HG03280 (cell line): Measurements from ENCODE around the gene GPC1.

Source experiments
- ATAC-seq: cut with Tn5 transposase; IDR thresholded peaks from one replicate; pipeline ENCODE4 v1.9.1; 2021; ENCODE audit warnings: mild to moderate bottlenecking, moderate library complexity; ENCODE audit not compliant: unreplicated experiment

The GPC1 gene

DNA sequence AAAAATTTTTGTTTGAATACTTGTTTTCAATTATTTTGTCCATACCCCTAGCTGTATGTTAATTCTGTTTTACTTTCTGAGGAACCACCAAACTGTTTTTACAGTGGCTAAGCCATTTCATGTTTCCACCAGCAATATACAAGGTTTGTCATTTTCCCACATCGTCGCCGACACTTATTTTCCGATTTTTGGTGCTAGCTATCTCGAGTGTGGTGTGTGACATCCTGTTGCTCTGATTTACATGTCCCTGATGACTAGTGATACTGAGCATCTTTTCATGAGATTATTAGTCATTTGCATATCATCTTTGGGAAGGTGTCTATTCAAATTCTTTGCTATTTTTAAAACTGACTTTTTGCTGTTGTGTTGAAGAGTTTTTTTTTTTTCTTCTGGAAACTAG, 7.2 kb upstream of the GPC1 start:
- no peak for ATAC-seq

DNA sequence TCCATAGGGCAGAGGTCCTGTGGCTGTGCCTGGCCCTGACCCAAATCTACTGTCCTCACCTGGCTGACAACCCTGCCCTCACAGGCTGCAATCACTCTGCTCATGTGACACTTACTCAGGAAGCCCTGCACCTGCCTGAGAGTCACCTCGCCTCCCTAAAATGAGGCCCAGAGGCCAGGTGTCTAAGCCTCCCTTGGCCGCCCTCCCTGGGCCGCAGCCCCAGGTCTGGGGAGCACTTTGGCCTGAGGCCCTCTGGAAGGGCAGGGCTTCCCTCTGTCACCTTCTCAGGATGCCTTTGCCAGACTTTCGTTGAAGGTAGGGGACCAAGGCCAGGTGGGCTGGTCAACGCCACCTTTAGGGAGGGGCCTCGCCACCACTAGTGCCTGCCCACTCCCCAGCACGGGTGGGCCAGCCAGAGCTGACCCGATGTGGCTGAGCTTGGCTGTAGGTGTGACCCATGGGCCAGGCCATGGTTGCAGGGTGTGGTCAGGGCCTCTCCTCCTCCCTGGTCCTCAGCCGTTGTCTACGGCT, 6.1 kb upstream of the GPC1 start:
- ATAC-seq, result no peak

DNA sequence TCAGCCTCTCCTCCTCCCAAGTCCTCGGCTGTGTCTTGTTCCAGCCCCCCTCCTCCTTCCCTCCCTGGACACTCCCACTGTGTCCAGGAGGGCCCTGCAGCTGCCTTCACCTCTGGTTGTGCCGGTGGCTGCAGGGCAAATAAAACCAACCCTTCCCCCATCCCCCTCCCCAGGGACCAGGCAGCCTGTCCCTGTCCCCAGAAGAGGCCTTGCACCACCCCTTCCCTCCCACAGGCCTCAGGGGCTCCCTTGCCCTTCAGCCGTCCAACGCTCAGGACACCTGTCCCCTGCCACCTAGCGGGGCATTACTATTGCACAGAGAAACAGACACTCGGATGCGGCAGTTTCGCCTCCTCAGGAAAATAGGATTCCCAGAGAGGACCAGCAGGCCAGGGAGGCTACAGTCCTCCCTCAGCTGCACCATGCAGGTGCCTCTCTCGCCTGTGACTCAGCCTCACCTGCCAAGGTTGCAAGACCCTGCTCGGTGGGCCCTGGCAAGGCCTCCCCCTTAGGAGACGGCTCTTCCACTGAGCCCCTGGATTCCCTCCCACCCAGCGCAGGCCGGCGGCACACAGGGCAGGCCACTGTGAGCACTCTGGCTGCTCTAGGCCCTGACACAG, 5.5 kb upstream of the GPC1 start:
- no peak for ATAC-seq

DNA sequence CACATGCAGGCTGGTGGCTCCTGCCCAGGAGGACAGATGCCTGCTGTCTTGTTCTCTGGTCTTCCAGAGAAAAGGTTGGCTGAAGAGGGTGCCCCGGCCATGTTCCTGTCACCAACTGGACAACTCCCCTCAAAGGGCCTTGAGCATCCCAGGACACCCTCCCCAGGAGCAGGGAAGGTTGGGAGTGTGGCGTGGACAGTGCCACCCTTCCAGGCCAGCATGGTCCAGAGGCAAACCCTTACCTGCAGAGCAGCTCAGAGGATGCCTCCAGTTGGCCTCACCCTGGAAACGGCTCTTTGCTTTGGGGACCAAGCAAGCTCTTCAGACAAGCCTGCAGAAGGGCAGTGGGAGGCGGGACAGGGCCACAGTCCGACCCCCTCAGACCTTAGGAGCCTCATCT, 4.9 kb upstream of the GPC1 start:
- no peak for ATAC-seq

DNA sequence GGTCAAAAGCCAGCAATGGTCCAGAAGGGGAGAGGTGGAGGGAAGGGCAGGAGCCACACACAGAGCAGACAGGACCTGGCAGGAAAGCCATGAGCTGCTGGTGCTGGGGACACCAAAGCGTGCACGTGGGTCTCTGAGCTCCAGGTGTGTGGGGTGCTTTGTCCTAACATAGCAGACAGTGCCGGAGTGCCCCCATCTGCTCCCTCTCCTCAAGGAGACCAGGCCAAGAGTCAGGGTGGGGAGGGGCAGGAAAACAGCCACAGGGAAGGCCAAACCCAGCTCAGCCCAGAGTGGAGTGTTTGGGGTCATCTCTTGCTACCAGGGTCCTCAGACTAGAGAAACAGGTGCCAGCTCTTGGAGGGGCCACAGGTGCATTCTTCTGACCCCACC, 4.2 kb upstream of the GPC1 start:
- ATAC-seq, result no peak

DNA sequence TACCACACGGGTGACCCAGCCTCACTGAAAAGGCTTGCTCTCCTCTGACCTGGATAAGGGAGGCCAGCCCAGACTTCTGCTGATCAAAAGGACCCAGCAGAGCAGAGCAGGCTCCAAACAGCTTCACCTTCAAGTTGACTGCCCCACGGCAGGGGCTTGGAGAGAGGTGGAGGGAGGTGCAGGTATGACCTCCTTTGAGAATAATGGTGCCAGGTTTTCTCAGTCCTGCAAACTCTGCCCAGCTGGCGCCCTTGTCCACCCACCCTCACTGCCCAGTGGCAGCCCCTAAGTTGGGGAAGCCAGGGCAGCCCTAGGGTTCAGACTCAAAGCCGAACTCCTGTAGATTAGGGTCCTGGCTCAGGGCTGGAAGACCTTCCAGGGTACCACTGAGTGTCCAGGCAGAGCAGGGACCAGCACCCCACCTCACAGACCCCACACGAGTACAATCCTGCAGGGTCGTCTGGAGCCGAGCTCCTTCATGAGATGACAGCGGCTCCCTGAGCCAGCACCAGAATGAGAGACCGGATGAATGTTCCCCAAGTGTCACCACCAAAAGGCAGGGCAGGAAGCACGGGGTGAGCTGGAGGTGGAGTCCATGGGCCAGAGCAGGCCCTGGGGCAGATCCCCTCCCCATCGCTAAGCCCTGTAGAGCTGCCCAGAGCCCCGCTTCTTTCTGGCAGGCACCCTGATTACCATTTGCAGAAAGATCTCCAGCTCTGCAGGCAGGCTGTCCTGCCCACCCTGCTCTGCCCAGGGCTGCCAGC, 3.6 kb upstream of the GPC1 start:
- no peak for ATAC-seq

DNA sequence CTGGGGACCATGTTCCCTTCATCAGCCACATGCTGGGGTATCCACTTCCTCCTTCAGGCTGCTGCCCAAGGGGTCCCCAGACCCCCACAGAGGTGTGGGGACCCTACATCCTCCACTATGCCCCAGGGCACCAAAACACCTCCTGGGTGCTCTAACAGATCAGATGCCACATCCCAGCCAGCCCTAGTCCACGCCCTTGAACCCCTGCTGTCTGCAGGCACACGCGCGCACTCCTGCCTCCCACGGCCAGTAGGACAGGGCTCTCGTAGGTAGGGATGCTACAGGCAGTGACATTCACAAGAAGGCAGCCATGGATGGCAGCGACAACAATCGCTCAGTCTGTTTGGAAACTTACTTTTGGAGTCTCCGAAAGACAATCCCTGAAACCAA, 3.0 kb upstream of the GPC1 start:
- no peak for ATAC-seq

DNA sequence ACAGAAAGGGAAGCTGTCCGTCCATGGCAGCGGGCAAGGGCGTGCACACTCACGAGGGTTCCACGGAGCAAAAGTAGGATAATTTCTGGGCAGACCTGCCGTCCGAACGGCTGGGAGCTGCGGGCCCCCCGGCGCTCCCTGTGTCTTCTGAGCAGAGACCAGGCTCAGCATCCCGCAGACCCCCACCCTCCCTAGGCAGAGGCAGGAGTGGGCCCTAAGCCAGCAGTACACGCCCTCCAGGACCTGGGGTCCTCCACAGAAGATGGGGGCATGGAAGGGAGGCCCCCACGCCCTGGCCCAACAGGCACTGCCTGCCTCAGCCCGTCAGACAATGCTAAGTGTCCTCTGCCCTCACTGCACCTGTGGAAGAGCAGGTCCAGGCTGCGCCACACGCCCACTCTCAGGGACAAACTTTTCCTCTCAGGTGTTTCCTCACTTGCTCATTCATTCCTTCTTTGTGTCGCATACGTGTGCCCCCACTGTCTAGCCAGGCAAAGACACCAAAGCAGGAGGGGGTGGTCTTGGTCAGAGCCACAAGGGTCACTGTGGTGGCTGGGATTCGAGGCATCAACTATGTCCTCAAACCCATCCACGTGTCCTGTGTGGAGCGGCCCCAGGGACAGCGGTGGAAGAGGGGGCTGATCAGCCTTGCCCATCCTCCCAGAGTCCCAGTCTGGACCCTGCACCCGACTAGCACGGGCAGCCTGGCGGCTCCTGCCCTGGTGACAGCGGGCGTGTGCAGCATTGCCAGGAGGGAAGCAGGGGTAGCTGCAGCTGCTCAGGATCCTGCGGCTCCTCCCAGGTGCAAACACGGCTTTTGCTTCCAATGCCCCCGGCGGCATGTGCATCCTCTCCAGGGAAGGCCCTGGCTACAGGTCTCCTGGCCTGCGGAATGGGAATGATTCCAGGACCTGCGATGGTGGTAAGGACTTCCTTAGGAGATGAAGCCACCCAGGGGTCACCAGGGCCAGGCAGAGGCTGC, 2.4 kb upstream of the GPC1 start:
- ATAC-seq, result no peak

DNA sequence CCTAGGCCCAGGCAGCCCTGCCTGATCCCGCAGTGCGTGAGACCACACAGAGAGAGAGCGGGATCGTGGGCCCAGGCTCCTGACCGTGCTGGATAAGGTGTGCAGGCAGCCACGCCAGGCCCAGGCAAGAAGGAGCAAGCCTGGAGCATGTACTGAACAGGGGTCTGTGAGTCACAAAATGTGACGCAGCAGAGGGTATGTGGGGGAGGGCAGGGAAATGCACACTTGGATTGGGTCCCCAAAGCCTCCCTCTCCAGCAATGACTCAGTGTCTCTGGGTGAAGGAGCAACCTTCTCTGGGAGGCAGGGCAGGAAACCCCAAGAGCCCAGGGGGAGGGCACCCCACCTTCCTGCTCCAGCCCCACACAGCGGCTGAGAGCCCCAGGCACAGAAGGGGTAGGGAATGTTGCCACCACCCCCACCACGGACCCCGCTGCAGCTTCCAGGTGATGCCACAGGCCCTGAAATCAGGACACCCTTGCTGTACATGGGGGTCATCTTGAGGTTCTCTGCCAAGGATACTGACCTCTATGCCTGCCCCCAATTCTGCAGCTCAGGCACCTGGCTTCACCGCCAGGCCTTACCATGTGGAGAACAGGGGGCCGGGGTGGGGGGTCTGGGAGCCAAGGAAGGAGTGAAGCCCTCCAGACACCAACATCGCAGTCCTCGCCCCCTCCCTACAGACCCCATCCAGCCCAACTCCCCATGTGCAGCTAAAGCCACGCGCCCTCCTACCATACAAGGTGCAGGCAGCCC, 1.3 kb upstream of the GPC1 start:
- ATAC-seq, result no peak

DNA sequence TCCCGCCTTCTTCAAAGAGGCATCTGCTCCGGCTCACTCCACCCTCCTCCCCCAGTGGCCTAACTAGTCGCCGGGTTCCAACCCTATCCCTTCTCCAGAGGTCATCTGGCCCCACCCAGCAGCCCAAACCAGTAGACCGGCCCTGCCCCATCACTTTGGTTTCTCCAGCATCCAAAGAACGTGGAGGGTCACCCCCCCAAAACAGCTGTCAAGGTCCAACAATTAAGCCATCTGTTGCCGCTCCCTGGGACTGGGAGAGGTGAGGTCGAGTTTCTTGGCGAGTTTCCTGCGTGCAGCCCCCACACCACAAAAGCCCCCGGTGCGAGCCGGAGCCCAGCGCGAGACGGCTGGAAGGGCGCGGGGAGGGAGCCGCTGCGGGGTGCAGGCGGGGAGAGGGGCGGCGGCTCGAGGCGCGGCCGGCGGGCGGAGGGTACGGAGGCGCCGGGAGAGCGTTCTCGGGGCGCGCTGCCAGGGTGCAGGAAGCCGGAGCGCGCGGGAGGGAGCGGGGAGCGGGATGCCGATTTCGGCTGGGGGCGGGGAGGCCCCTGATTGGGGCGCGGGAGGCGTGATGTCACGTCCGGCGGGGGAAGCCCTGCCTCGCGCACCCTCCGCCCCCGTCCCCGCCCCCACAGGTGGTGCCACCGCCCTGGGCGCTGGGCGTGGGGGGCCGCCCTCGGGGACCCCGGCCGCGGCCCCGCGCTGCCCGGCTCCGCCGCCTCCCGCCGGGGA, 571 bp upstream of the GPC1 start:
- ATAC-seq, result peak; percentile 58

DNA sequence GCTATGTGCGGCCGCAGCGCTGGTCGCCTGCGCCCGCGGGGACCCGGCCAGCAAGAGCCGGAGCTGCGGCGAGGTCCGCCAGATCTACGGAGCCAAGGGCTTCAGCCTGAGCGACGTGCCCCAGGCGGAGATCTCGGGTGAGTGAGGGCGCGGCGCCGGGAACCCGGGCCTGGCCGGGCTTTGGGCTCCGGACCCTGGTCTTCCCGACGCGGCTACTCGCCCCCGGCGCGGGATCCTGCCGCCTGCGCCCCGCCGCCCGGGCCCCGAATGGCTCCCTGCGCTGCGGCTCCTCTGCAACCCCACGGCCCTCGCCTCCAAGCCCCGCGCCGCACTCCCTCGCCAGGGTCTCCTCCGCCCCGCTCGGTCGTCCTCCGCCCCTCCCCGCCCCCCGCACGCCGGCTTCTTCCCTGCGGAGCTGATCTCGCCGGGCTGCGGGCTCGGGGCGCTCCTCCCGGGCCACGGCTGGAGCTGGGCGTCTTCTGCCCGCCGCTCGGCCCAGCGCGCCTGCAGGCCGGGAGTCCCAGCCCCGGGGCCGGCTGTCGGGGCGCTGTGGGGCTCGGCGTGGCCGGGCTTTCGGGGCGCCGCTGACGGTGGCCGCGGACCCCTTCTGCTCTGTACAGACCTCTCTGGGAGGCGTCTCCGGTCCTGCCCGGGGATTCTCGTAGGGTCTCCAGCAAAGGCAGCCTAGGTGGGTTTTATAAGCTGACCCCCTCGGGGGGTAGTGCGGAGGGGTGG, 652 bp downstream of the GPC1 start:
- peak; percentile 10 for ATAC-seq

DNA sequence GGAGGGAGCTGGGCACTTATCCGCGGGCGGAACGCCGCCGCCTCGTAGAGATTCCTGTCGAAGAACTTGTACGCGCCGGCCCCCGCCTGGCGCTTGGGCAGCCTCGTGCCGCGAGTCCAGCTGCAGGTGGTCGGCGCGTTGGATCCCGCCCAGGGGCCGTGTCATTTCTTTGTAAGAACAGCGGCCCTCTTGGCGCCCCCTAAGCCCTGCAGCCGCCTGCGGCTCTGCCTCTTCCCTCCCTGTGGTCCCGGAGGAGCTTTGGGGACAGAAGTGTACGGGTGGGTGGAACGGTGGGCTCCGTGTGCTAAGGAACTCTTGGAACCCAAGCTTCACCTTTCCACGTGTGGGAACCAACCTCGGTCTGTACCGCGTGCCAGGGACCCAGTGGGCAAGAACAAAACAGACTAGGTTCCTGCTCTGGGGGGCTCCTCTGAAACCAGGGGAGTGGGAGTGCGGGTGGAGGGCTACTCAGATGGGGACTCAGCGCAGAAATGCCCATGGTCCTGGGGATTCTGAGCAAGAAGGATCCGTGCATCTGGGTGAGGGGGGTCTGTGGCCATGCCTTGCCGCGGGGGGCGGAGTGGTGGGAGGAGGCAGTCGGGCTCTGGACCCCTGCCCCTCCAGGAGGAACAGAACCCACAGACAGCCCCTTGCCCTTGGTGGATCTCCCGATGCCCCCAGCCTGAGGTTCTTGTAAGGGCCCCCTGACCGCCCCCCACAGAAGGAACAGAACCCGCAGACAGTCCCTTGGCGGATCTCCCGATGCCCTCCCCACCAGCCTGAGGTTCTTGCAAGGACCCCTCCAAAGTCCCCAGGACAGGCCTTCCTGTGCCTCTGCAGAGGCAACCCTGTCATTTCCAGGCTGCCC, 1.5 kb downstream of the GPC1 start:
- ATAC-seq, result no peak

DNA sequence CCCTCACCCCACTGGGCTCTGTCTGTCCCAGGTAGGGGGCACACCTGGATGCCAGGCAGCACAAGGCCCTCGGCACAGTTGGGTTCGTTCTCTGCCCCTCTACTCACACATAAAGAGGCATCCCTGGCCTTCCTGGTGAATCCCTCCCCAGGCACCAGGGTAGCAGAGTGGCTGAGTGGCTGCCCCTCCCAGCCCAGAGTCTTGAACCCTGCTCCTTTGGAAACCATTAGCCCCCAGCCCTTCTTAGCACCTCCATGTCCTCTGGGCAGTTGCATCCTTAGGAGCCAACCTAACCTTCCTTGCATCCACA, 2.0 kb downstream of the GPC1 start:
- no peak for ATAC-seq

DNA sequence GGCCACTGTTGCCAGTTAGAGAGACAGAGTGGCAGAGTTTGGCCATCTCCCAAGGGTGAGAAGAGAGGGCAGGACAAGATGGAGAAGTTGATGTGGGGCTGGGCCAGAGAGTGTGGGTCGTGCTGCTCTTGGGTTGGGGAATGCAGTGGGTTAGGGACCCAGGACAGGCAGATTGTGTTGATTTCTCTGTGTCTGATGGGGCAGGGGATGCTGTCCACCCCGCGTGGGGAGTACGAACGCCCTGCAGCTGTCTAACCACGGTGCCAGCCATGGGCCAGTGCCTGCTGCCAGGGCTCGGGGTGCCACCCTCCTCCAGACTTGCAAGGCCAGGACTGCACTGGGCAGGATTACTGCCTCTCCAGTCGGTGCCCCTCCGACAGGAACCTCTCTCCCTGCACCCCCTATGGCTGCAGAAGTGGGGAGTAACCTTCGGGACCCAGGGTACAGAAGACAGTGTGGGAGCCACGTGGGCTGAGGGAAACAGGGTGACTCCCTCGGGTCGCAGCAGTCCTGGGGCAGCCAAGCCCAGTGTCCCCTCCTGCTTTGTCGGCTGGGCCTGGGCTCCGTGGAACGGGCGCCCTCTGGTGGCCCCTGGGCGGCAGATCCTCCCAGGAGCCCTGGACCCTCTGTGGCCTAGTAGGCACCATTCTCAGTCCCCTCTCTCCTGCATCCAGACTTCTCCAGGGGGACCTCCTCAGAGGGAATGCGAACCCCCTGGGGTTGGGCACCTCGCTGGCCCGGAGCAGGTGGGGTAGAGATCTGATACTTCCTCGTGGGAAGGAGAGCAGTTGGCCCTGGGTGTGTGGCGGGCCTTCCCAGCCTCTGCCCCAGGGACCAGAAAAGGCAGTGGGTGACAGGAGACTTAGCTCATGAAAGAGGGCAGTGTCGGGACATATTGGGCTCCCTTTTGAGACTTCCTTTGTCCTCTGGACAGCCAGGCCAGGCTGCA, 2.7 kb downstream of the GPC1 start:
- no peak for ATAC-seq

DNA sequence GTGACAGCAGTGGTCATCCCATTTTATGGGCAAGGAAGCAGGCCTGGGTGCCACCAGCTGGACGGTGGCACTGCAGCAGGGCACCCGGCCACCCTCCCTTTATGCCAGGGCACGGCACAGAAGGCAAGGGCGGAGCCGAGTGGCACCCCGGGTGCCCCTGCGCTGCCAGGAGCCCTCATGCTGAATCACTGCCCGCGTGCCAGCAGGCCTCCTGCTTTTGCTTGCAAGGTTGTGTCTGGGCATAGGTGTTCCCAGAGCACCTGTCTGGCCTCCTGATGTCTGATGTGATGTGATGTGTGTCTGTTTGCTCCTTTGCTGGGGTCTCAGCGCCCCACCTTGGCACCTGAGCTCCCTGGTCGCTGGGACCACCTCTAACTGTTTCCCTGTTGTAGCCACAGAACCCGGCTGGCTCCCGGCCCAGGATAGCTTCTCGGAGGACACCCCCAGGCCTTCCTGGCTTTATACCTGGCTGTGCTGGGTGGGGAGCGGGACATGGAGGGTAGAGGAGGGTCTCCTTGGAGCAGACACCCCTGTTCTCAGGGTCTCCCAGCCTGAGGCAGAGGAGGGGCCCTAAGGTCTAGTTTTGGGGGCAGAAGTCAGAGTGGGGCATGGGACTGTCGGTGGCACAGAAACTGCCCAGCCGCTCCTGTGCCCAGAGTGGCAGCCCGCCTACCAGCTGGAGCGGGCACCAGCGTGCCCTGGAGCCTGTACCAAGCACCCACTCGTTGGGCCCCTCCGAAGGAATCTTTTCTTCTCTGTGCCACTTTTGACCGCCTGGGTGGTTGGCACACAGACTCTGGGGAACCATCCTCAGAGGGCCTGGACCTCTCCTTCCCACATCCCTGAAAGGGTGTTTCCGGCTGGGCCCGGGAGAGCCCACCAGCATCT, 3.6 kb downstream of the GPC1 start:
- no peak for ATAC-seq

DNA sequence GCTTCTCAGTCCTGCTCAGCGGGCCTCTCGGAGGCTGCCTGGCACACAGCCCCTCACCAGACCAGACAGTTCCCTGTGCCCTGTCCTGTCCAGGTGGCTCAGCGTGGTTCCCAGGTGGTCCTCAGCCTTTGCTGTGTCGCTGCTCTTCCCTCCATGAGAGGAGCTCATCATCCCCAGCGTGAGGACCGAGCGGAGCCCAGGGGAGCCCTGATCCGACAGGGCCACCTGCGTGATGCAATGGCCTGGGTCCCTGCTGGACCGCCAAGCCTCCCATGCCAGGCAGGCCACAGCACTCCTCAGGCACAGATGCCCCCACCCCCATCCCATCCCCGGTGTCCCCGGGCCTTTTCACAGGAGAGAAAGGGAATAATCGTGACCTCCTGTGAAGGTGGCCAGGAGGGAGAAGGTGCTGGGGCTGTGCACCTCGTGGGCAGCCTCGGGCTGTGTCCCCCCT, 4.3 kb downstream of the GPC1 start:
- ATAC-seq, result no peak
